ENCODE results near the gene HIVEP1. TPM values are rescaled to one million over a fixed set of nuclear protein-coding genes. Genes with fewer than 3 reads are reported as not detected.

HIVEP1 gene
- total RNA-seq, 6 donors from 2014 or later = 22.9 to 48.5 (median 30.4) TPM

DNA sequence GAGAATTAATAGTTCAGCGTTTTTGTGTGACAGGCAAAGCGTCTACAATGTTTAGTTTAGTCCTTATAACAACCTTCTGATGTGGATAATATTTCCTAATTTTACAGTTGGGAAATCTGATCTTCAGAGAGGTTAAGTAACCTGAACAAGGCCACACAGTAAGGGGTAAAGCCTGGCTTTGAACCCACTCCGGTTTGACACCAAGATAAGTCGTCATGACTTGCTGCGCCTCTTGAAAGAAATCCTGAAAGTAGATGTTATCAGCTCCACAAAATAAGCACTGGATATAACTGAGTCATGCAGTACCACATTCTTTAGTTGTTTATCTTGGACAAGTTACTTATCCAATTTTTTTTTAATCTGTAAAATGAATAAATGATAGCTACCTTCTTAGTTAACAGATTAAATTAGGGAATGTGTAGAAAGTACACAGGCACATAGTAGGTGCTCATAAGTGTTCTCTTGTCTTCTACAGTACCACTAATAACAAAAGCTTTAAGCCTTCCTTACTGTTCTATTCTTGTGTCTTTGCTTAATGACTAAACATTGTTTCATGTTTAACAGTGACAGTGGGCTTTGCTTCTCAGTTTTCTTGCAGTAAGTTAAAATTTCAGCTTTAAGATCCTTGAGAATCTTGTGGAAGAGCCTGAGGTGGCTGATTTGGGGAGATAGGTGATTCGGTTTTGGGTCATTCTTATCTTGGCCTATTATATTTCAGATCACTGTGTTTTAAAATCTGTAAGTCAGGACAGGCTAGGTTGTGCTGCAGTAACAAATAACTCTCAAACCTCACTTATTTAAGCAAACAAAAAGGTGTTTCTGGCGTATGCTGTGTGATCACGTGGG is 2.1 kb downstream of the HIVEP1 start:
- H3K36me3 ChIP-seq = peaks cover 0 to 26% (median 7%) of the 10 kb centered on the region in 4 donors
- H3K27ac ChIP-seq = peak overlapping the region in 3 of 4 donors; percentile 95 to 98 (median 96)
- no peaks in the 10 kb centered on the region for H3K27me3 ChIP-seq
- no peaks in the 10 kb centered on the region for H3K9me3 ChIP-seq
- TF ChIP-seq, protein P1, sequence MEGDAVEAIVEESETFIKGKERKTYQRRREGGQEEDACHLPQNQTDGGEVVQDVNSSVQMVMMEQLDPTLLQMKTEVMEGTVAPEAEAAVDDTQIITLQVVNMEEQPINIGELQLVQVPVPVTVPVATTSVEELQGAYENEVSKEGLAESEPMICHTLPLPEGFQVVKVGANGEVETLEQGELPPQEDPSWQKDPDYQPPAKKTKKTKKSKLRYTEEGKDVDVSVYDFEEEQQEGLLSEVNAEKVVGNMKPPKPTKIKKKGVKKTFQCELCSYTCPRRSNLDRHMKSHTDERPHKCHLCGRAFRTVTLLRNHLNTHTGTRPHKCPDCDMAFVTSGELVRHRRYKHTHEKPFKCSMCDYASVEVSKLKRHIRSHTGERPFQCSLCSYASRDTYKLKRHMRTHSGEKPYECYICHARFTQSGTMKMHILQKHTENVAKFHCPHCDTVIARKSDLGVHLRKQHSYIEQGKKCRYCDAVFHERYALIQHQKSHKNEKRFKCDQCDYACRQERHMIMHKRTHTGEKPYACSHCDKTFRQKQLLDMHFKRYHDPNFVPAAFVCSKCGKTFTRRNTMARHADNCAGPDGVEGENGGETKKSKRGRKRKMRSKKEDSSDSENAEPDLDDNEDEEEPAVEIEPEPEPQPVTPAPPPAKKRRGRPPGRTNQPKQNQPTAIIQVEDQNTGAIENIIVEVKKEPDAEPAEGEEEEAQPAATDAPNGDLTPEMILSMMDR (IDR thresholded peaks at IDR 0.05) = no peak
- TF ChIP-seq POLR2AphosphoS5 (IDR thresholded peaks at IDR 0.05) (no peak), EP300 (IDR thresholded peaks at IDR 0.05) (no peak), POLR2A (IDR thresholded peaks at IDR 0.05) (no peak)
- H3K4me3 ChIP-seq = peak overlapping the region in 1 of 4 donors; percentile 90
- DNase-seq (no peak), ATAC-seq (ENCODE audit: low FRiP score in 2 of 2) (no peak)
- H3K4me1 ChIP-seq = peaks cover 16 to 25% (median 22%) of the 10 kb centered on the region in 4 donors
- WGBS, 2 donors = 65 to 69% methylated on average over 8 of the region's 8 CpGs

DNA sequence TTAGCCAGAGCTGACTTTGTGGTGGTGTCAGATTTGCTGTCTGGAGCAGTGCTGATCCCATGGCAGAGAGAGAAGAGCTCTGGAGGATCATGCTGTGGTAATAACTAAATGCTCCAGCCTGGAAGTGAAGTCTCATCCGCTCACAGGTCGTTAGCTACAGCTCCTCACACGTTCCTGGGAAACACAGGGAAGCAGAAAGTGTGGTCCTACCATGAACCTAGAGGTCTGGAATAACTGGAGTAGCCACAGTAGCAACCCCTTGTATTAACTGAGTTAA is 2.7 kb downstream of the HIVEP1 start:
- peaks cover 0 to 29% (median 7%) of the 10 kb centered on the region in 4 donors for H3K36me3 ChIP-seq
- H3K4me3 ChIP-seq = no peak overlapping the region

DNA sequence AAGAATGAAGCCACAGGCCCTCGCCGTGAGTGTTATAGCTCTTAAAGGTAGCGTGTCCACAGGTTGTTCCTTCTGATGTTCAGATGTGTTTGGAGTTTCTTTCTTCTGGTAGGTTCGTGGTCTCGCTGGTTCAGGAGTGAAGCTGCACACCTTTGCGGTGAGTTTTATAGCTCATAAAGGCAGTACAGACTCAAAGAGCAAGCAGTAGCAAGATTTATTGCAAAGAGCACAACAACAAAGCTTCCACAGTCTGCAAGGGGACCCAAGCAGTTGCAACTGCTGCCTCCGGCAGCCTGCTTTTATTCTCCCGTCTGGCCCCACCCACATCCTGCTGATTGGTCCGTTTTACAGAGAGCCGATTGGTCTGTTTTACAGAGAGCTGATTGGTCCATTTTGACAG is 5.2 kb downstream of the HIVEP1 start:
- Histone ChIP-seq H3K9me3 (no peaks in the 10 kb centered on the region), H3K4me3 (no peak overlapping the region), H3K27ac (no peak overlapping the region), H3K36me3 (peaks cover 0 to 29% (median 7%) of the 10 kb centered on the region in 4 donors), H3K4me1 (peaks cover 5 to 12% (median 10%) of the 10 kb centered on the region in 4 donors), H3K27me3 (no peaks in the 10 kb centered on the region)
- ATAC-seq (ENCODE audit: low FRiP score in 2 of 2) (no peak), DNase-seq (no peak)
- no peak for TF ChIP-seq EP300 (IDR thresholded peaks at IDR 0.05)
- TF ChIP-seq, protein P1 (IDR thresholded peaks at IDR 0.05) = no peak
- WGBS, 2 donors = 90 to 96% methylated on average over 7 to 10 of the region's 10 CpGs

More for the DNA sequence above, 2.7 kb downstream of the HIVEP1 start:
- peaks cover 12 to 20% (median 17%) of the 10 kb centered on the region in 4 donors for H3K4me1 ChIP-seq
- H3K27me3 ChIP-seq = no peaks in the 10 kb centered on the region
- H3K27ac ChIP-seq = peak overlapping the region in 1 of 4 donors; percentile 98
- TF ChIP-seq POLR2A (IDR thresholded peaks at IDR 0.05) (no peak), EP300 (IDR thresholded peaks at IDR 0.05) (no peak), POLR2AphosphoS5 (IDR thresholded peaks at IDR 0.05) (no peak)
- TF ChIP-seq, protein P1 (IDR thresholded peaks at IDR 0.05) = no peak
- no peaks in the 10 kb centered on the region for H3K9me3 ChIP-seq
- DNase-seq (no peak), ATAC-seq (ENCODE audit: low FRiP score in 2 of 2) (no peak)
- 94 to 95% methylated on average over 3 of the region's 3 CpGs for WGBS, 2 donors

DNA sequence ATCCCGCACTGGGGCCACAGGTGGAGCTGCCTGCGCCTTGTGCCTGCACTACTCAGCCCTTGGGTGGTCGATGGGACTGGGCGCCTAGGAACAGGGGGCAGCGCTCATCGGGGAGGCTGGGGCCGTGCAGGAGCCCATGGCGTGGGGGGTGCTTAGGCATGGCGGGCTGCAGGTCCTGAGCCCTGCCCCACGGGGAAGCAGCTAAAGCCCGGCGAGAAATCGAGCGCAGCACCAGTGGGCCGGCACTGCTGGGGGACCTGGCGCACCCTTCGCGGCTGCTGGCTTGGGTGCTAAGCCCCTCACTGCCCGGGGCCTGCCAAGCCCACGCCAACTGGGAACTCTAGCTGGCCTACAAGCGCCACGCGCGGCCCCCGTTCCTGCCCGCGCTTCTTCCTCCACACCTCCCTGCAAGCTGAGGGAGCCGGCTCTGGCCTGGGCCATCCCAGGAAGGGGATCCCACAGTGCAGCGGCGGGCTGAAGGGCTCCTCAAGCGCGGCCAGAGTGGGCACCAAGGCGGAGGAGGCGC is 5.8 kb downstream of the HIVEP1 start:
- TF ChIP-seq EP300 (IDR thresholded peaks at IDR 0.05) (no peak), POLR2AphosphoS5 (IDR thresholded peaks at IDR 0.05) (no peak), POLR2A (IDR thresholded peaks at IDR 0.05) (no peak)
- TF ChIP-seq, protein P1 (IDR thresholded peaks at IDR 0.05) = no peak
- DNase-seq = peak in 1 of 2 donors; percentile 77
- ATAC-seq (ENCODE audit: low FRiP score in 2 of 2) = no peak
- H3K4me3 ChIP-seq = no peak overlapping the region
- WGBS, 2 donors = 95 to 99% methylated on average over 23 to 32 of the region's 34 CpGs
- H3K4me1 ChIP-seq = peaks cover 5 to 12% (median 10%) of the 10 kb centered on the region in 4 donors
- no peak overlapping the region for H3K27ac ChIP-seq
- no peaks in the 10 kb centered on the region for H3K9me3 ChIP-seq
- H3K27me3 ChIP-seq = no peaks in the 10 kb centered on the region
- peaks cover 0 to 29% (median 7%) of the 10 kb centered on the region in 4 donors for H3K36me3 ChIP-seq

Measured in upper lobe of left lung (tissue), 6 donors.